Testis (tissue), 2 donors: ENCODE results near the gene SMOC2.

Experiments used
- POLR2A ChIP-seq: fragments of 450-650 bp; IDR thresholded peaks from one replicate; pipeline ENCODE4 v1.6.1; 2017; ENCODE audit warnings: antibody characterized with exemption, mild to moderate bottlenecking, moderate library complexity
- TF ChIP-seq, protein P1 (sequence below), 3 experiments: fragments of 450-650 bp in 2 of 3; fragments of 200-600 bp in 1 of 3; sonication (generic) in 1 of 3; IDR thresholded peaks; one replicate each; pipeline ENCODE4 v1.5.1; 2016 to 2019; ENCODE audit warnings: antibody characterized with exemption in 3 of 3, mild to moderate bottlenecking in 2 of 3, moderate library complexity in 1 of 3

DNA sequence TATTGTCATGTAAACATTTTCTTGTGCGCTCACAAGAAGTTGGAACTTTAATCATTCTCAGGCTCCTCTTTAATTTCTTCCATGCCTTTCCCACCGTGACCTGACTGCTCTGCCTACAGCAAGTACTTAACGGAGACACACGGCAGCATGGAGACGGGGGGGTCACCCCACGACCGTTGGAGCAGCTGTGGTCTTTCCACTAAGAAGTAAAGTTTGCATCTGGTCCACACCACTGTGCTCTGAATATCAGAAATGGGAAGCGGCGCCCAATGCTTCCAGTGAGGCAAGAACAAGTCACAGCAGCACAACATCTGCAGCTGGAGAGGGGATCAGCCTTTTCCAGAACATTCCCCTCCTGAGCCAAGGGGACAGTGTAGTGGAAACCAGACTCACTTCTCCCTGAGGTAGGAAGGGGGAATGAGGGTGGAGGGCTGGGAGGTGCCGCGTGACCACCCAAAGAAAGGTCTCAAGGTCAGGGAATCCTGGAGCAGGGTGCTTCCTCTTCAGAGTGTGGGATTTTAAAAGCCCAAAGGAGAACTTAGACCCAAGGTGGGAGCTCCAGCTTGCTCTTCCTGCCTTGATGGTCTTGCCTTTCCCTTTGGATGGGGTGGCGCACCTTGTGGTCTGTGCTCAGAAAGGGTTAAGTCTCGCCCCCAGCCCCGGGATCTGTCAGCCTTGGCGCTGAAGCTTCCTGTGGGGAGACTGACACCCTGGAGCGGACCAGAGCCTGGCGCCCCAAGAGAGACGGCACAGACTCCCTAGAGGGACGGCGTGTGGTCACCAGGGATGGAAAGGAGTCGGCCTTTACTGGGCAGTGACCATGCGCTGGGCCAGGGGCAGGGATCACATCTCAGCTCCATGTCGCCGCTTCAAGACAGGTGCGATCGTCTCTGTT, 25.6 kb upstream of the SMOC2 start:
- TF ChIP-seq, protein P1, sequence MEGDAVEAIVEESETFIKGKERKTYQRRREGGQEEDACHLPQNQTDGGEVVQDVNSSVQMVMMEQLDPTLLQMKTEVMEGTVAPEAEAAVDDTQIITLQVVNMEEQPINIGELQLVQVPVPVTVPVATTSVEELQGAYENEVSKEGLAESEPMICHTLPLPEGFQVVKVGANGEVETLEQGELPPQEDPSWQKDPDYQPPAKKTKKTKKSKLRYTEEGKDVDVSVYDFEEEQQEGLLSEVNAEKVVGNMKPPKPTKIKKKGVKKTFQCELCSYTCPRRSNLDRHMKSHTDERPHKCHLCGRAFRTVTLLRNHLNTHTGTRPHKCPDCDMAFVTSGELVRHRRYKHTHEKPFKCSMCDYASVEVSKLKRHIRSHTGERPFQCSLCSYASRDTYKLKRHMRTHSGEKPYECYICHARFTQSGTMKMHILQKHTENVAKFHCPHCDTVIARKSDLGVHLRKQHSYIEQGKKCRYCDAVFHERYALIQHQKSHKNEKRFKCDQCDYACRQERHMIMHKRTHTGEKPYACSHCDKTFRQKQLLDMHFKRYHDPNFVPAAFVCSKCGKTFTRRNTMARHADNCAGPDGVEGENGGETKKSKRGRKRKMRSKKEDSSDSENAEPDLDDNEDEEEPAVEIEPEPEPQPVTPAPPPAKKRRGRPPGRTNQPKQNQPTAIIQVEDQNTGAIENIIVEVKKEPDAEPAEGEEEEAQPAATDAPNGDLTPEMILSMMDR (IDR thresholded peaks at IDR 0.05) = no peak
- no peak for TF ChIP-seq POLR2A
